A172 (cell line): ENCODE results near the gene CFL1. TPM values are rescaled to one million over a fixed set of nuclear protein-coding genes. Genes with fewer than 3 reads are reported as not detected.

Experiments
- DNase-seq: peaks from one replicate; pipeline ENCODE4 v3.0.0-alpha.2; 2015; ENCODE audit warnings: low spot score
- total RNA-seq: library from RNA; depleted of rRNA; stranded (reverse); fragments of >200 nt; shearing (Covaris generic); gene quantifications from 2 replicates; pipeline ENCODE4 v1.2.3, GENCODE V29; 2014

The CFL1 gene
- total RNA-seq, 1 experiment from 2014 or later: 1,396 TPM

GRCh38 chr11:65870706-65871681 is 13.0 kb upstream of the CFL1 start:
- DNase-seq: no peak

- no peak for DNase-seq
These were observed 12.3 kb upstream of the CFL1 start for GRCh38 chr11:65870307-65870658.

- no peak for DNase-seq
These were observed 11.8 kb upstream of the CFL1 start for GRCh38 chr11:65869643-65870306.

- no peak for DNase-seq
These were observed 10.9 kb upstream of the CFL1 start for GRCh38 chr11:65868907-65869306.

GRCh38 chr11:65868076-65868667 is 10.2 kb upstream of the CFL1 start:
- no peak for DNase-seq

GRCh38 chr11:65867284-65868071 is 9.5 kb upstream of the CFL1 start:
- no peak for DNase-seq

GRCh38 chr11:65866509-65867283 is 8.7 kb upstream of the CFL1 start:
- DNase-seq: no peak

GRCh38 chr11:65865550-65866172 is 7.7 kb upstream of the CFL1 start:
- no peak for DNase-seq

- DNase-seq: no peak
These were observed 6.9 kb upstream of the CFL1 start for GRCh38 chr11:65864706-65865471.

- DNase-seq: no peak
These were observed 6.1 kb upstream of the CFL1 start for GRCh38 chr11:65863889-65864705.

GRCh38 chr11:65862941-65863888 is 5.2 kb upstream of the CFL1 start:
- DNase-seq: no peak

GRCh38 chr11:65862191-65862735 is 4.3 kb upstream of the CFL1 start:
- DNase-seq: no peak

GRCh38 chr11:65861533-65862183 is 3.7 kb upstream of the CFL1 start:
- DNase-seq: no peak

- DNase-seq: no peak
These were observed 3.2 kb upstream of the CFL1 start for GRCh38 chr11:65861165-65861505.

GRCh38 chr11:65860278-65861164 is 2.5 kb upstream of the CFL1 start, which contains the start of gene MUS81:
Gene MUS81, plus strand, starts transcription at chr11:65860433. Its CDS starts 321 bp downstream, at chr11:65860754.
- peak; percentile 97 for DNase-seq

GRCh38 chr11:65859812-65860277 is 1.9 kb upstream of the CFL1 start:
- no peak for DNase-seq
